Right renal pelvis (tissue), 4 donors: ENCODE data around the gene ZDHHC3. TPM values are rescaled to one million over a fixed set of nuclear protein-coding genes. Genes with fewer than 3 reads are reported as not detected.

Experiments
- DNase-seq, 4 donors: peaks; one replicate each; pipeline ENCODE4 v3.0.0-alpha.2; 2013; ENCODE audit warnings: low read depth in 4 of 4, low spot score in 3 of 4, missing footprints in 1 of 4
- polyA plus RNA-seq, 4 donors: library from polyadenylated mRNA; unstranded; fragments of 120-200 nt; gene quantifications; one replicate each; pipeline ENCODE4 v1.2.1, GENCODE V29; 2013; ENCODE audit not compliant: insufficient read length in 4 of 4

The ZDHHC3 gene
- polyA plus RNA-seq, 4 donors: 79.5 to 92.4 (median 88.8) TPM

DNA sequence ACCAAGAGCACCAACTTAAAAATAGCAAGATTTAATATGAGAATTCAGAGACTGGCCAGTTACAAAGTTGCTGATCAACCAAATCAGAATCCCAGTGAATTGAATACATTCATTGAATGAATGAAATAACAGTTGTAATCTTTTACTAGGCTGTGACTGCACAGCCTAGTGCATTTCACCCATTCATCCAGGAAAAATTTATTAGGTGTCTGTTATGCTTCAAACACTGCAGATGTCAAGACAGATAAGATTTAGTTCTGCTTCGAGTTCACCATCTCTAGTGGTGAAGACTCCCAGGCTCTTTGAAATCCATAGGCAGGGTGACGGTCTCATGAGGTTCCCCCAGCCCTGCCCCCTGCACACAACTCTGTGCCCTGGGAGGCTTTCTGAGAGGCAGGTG, 72.7 kb downstream of the ZDHHC3 start:
- no peak for DNase-seq

DNA sequence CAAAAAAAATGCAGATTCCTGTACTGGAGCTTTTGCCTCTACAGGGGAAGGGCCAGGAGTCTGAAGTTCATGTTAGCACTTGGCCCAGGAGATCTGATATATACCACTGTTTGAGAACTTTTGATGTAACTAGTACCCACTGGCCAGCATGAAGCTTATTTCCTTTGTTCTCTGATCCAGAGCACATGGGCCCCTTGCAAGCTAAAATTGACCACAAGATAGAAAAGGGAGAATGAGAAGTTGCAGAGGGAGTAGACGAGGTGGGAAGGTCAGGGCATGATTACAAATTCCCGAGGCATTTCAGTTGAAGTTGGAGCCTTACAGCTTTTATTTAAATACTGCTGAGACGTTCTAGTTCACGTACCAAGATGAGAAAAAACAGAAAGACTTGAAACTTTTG, 73.3 kb downstream of the ZDHHC3 start:
- no peak for DNase-seq

DNA sequence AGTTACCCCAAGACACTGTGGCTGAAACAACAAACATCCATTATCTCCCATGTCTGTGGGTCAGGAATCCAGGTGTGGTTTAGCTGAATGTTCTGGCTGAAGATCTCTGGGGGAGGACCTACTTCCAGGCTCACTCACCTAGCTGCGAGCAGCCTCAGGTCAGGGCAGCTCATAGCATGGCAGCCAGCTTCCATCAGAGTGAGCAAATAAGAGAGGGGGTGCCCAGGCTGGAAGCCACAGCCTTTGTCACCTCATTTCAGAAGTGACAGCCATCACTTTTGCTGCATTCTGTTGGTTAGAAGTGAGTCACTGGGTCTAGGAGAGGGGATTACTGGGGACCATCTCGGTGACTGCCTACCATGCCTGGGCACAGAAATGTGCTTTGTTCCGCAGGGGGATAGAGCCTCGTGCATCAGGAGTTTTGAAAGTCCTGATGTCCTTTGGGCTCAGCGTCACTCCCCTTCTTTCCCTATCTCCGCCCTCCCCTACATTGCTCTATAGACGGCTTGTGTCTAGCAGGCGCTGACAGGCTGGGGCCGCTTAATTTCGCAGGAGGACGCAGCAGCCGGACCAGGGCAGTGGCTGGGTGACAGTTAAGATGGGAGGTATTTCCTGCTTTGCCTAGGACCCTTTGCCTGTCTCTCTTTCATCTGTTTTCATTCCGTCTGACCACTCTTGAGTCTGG, 76.1 kb downstream of the ZDHHC3 start:
- no peak for DNase-seq

GRCh38 chr3:44896440-44896839, 79.5 kb downstream of the ZDHHC3 start:
- no peak for DNase-seq

GRCh38 chr3:44894485-44894884, 81.5 kb downstream of the ZDHHC3 start:
- DNase-seq: no peak

DNA sequence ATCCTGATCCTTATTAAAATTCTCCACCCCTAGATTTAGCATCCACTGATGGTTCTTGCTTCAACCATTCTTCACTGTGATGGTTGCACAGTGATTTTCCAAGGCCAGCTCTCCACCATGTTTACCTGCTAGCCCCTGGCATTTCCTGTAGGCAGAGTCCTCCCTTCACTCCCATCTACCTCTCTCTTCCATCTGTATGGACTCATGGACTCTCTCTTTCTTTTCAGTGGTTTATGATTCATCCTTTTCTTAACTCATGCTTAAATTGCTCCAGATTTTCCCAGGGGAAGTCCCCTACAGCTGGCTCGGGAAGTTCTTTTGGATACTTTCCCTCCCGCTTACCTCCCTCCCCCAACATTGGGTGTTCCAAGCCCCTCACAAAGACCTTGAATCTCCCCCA, 82.9 kb downstream of the ZDHHC3 start:
- no peak for DNase-seq

- no peak for DNase-seq
Observed at GRCh38 chr3:44892689-44893088, 83.3 kb downstream of the ZDHHC3 start.

GRCh38 chr3:44890852-44891251, 85.1 kb downstream of the ZDHHC3 start:
- DNase-seq: no peak

GRCh38 chr3:44890258-44890657, 85.7 kb downstream of the ZDHHC3 start:
- no peak for DNase-seq

- DNase-seq: no peak
Observed at GRCh38 chr3:44887101-44887500, 88.9 kb downstream of the ZDHHC3 start.

GRCh38 chr3:44886561-44886960, 89.4 kb downstream of the ZDHHC3 start:
- no peak for DNase-seq

DNA sequence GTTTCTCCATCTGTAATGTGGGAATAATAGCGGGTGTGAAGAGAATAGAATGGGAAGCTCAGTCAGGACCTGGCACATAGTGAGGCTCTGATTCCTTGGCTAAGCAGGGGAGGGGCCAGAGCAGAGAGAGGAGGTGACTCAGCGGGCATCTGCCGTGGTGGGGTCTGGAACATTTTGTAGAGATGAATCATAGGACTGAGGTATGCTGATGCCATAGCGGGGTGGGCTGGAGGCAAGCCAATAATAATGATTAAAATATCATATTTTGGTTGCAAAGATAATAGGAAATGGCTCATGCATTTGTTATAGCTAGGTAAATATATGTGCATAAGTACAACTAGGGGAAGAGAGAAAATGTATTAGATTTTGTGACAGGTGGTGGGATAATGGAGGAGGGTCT, 90.4 kb downstream of the ZDHHC3 start:
- no peak for DNase-seq

GRCh38 chr3:44883999-44884431, 92.0 kb downstream of the ZDHHC3 start:
- DNase-seq: no peak

- DNase-seq: no peak
Observed at GRCh38 chr3:44883213-44883955, 92.6 kb downstream of the ZDHHC3 start.

DNA sequence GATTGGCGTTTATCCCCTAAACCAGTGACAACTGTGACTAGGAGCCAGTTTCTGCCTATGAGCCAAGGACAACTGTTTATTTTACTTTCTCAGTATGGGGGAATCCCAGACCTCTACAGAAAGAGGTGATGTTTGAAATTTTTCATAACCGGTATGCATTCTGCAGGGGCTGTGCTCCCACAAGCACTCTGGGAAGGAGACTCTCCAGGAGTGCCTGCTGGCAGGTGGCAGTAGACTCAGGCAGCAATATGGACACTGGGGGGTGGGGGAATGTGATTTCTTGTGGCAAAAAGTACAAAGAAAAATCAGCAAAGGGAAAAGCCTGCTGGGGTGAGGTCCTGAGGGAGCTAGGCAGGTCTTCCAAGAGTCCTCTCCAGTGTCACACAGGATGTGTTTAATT, 95.7 kb downstream of the ZDHHC3 start:
- no peak for DNase-seq

- DNase-seq: no peak
Observed at GRCh38 chr3:44877333-44877732, 98.6 kb downstream of the ZDHHC3 start.

GRCh38 chr3:44875596-44875995, 100.4 kb downstream of the ZDHHC3 start:
- DNase-seq: no peak

Other genes with a start within 250 kb of the ZDHHC3 start
- 10 to 100 TPM; 11.3 to 13.0 (median 11.9) TPM for gene ZNF501, start 246.5 kb downstream of the ZDHHC3 start, polyA plus RNA-seq
- 10 to 100 TPM; 49.0 to 74.8 (median 64.7) TPM for gene KIAA1143, start 214.6 kb downstream of the ZDHHC3 start, polyA plus RNA-seq
- 10 to 100 TPM; 22.0 to 23.9 (median 22.2) TPM for gene KIF15, start 214.4 kb downstream of the ZDHHC3 start, polyA plus RNA-seq
- gene TMEM42, start 114.3 kb downstream of the ZDHHC3 start, polyA plus RNA-seq: 10 to 100 TPM; 26.7 to 31.5 (median 28.7) TPM
- under 1 TPM in 3 of 4 donors, not detected in 1; 0.06 to 0.11 (median 0.06) TPM for gene TGM4, start 101.6 kb downstream of the ZDHHC3 start, polyA plus RNA-seq
- 10 to 100 TPM; 45.4 to 51.1 (median 48.7) TPM for gene EXOSC7, start 70 bp upstream of the ZDHHC3 start, polyA plus RNA-seq
- 10 to 100 TPM; 25.6 to 40.3 (median 29.5) TPM for gene CLEC3B, start 50.1 kb upstream of the ZDHHC3 start, polyA plus RNA-seq
- gene CDCP1, start 170.2 kb upstream of the ZDHHC3 start, polyA plus RNA-seq: 1 to 10 TPM in 3 of 4 donors, under 1 TPM in 1; 0.93 to 2.0 (median 1.2) TPM